Lower leg skin (tissue), 3 donors: ENCODE measurements around the gene OOEP.

ENCODE experiments used
- CTCF ChIP-seq, 3 donors: fragments of 450-650 bp; IDR thresholded peaks; one replicate each; pipeline ENCODE4 v1.5.1; 2016; ENCODE audit warnings: antibody characterized with exemption in 3 of 3, mild to moderate bottlenecking in 3 of 3, moderate library complexity in 2 of 3
- POLR2A ChIP-seq, 2 donors: fragments of 450-650 bp; IDR thresholded peaks; one replicate each; pipeline ENCODE4 v1.6.1; 2016 to 2017; ENCODE audit warnings: antibody characterized with exemption in 2 of 2, mild to moderate bottlenecking in 1 of 2, moderate library complexity in 1 of 2

- TF ChIP-seq CTCF (IDR thresholded peaks at IDR 0.05) = no peak
- no peak for TF ChIP-seq POLR2A (IDR thresholded peaks at IDR 0.05)
These were observed 40.5 kb downstream of the OOEP start for GRCh38 chr6:73329201-73329600.
